IMR-90 (cell line): ENCODE results near the gene DYSF. TPM values are rescaled to one million over a fixed set of nuclear protein-coding genes. Genes with fewer than 3 reads are reported as not detected.

Experiments
- ATAC-seq: fragments of 200-7000 bp; cut with Tn5 transposase; 2 replicates; pipeline ENCODE4 v1.9.1; 2020; ENCODE audit warnings: low read depth, mild to moderate bottlenecking, moderate library complexity
- BruUV-seq: library from RNA; stranded (reverse); fragments of 400-500 nt; replicated peaks from 2 replicates; lab custom pipeline; 2021; lab: Mats Ljungman, UMichigan
- CTCF ChIA-PET: fragments of 300-600 bp; formaldehyde crosslinking; extraction: SDS; loops from one replicate; lab custom pipeline; 2021; ENCODE audit warnings: antibody characterized with exemption; lab: Yijun Ruan, JAX
- POLR2A ChIA-PET: fragments of 300-600 bp; sonication (Branson Sonifier 250); formaldehyde crosslinking; loops from one replicate; lab custom pipeline; 2022; ENCODE audit warnings: antibody characterized with exemption; ENCODE audit not compliant: unreplicated experiment; lab: Charles Lee
- DNase-seq: peaks from one replicate; pipeline ENCODE4 v3.0.0; 2013
- H2AFZ ChIP-seq: replicated peaks from 2 replicates; pipeline ENCODE3; 2013; ENCODE audit warnings: low read length, mild to moderate bottlenecking; ENCODE audit not compliant: poor library complexity
- H2AK5ac ChIP-seq: 2 replicates; pipeline ENCODE4 v1.6.1; 2013; ENCODE audit warnings: low read depth, low read length, inconsistent platforms
- H2AK9ac ChIP-seq: replicated peaks from 2 replicates; pipeline ENCODE3; 2013; ENCODE audit warnings: mild to moderate bottlenecking, low read depth, low read length, moderate library complexity; ENCODE audit not compliant: poor library complexity
- H2BK120ac ChIP-seq: 2 replicates; pipeline ENCODE4 v1.6.1; 2013; ENCODE audit warnings: low read depth, low read length, inconsistent platforms
- H2BK15ac ChIP-seq: 3 replicates; pipeline ENCODE4 v1.6.1; 2013; ENCODE audit warnings: low read depth, low read length, inconsistent platforms
- H2BK20ac ChIP-seq: 2 replicates; pipeline ENCODE4 v1.6.1; 2013; ENCODE audit warnings: low read depth, mild to moderate bottlenecking, inconsistent platforms, low read length, moderate library complexity
- H2BK5ac ChIP-seq: 2 replicates; pipeline ENCODE4 v1.6.1; 2013; ENCODE audit warnings: mild to moderate bottlenecking, low read depth, low read length, inconsistent platforms; ENCODE audit not compliant: poor library complexity, severe bottlenecking
- H3K14ac ChIP-seq: replicated peaks from 2 replicates; pipeline ENCODE4 v1.6.1; 2013; ENCODE audit warnings: low read depth, low read length, inconsistent platforms
- H3K18ac ChIP-seq: 2 replicates; pipeline ENCODE4 v1.6.1; 2013; ENCODE audit warnings: low read depth, low read length, control low read depth
- H3K23ac ChIP-seq: 2 replicates; pipeline ENCODE4 v1.6.1; 2013; ENCODE audit warnings: low read depth, low read length, inconsistent platforms
- H3K27ac ChIP-seq: 2 replicates; pipeline ENCODE4 v1.5.1; 2013; ENCODE audit warnings: mild to moderate bottlenecking, control low read depth, low read length; ENCODE audit not compliant: insufficient read depth
- H3K27me3 ChIP-seq: 2 replicates; pipeline ENCODE4 v1.6.1; 2013; ENCODE audit warnings: low read length; ENCODE audit not compliant: control insufficient read depth, insufficient read depth
- H3K36me3 ChIP-seq: 2 replicates; pipeline ENCODE4 v1.6.1; 2013; ENCODE audit warnings: low read length, mixed read lengths; ENCODE audit not compliant: control insufficient read depth, insufficient read depth
- H3K4ac ChIP-seq: 2 replicates; pipeline ENCODE4 v1.6.1; 2013; ENCODE audit warnings: low read depth, low read length, inconsistent platforms
- H3K4me1 ChIP-seq: 2 replicates; pipeline ENCODE4 v1.6.1; 2013; ENCODE audit warnings: low read length, mixed read lengths; ENCODE audit not compliant: control insufficient read depth, insufficient read depth
- H3K4me2 ChIP-seq: 2 replicates; pipeline ENCODE4 v1.6.1; 2013; ENCODE audit warnings: low read depth, mild to moderate bottlenecking, control low read depth, low read length, moderate library complexity
- H3K4me3 ChIP-seq: 2 replicates; pipeline ENCODE4 v1.5.1; 2013; ENCODE audit warnings: low read depth, mild to moderate bottlenecking, control low read depth, low read length, moderate library complexity; ENCODE audit not compliant: insufficient read depth
- H3K56ac ChIP-seq: 2 replicates; pipeline ENCODE4 v1.6.1; 2013; ENCODE audit warnings: low read length, inconsistent platforms; ENCODE audit not compliant: insufficient read depth; ENCODE audit errors: extremely low read depth
- H3K79me1 ChIP-seq, 2 experiments: 2 replicates each; pipeline ENCODE4 v1.6.1; 2013; ENCODE audit warnings: low read length in 2 of 2, inconsistent platforms in 1 of 2, low read depth in 1 of 2
- H3K9ac ChIP-seq: 2 replicates; pipeline ENCODE4 v1.6.1; 2013; ENCODE audit warnings: low read depth, low read length, control low read depth
- H3K9me1 ChIP-seq: 2 replicates; pipeline ENCODE4 v1.6.1; 2013; ENCODE audit warnings: low read length, inconsistent platforms; ENCODE audit not compliant: insufficient read depth
- H3K9me3 ChIP-seq: 2 replicates; pipeline ENCODE4 v1.6.1; 2013; ENCODE audit warnings: low read length; ENCODE audit not compliant: control insufficient read depth, insufficient read depth
- H4K20me1 ChIP-seq: 2 replicates; pipeline ENCODE4 v1.6.1; 2013; ENCODE audit warnings: low read length, inconsistent platforms; ENCODE audit not compliant: insufficient read depth
- H4K5ac ChIP-seq: 2 replicates; pipeline ENCODE4 v1.6.1; 2013; ENCODE audit warnings: mild to moderate bottlenecking, low read depth, low read length, control low read depth
- H4K8ac ChIP-seq, 2 experiments: 2 replicates each; pipeline ENCODE4 v1.6.1; 2013; ENCODE audit warnings: low read depth in 2 of 2, low read length in 2 of 2, control low read depth in 1 of 2, inconsistent platforms in 1 of 2
- H4K91ac ChIP-seq: 2 replicates; pipeline ENCODE4 v1.6.1; 2013; ENCODE audit warnings: low read depth, low read length, inconsistent platforms; ENCODE audit not compliant: insufficient read depth
- CEBPB ChIP-seq: IDR thresholded peaks from 2 replicates; pipeline ENCODE4 v1.6.1; 2012; ENCODE audit warnings: low read depth, low read length, improper control_type of control experiment
- CHD1 ChIP-seq: IDR thresholded peaks from 2 replicates; pipeline ENCODE4 v1.6.1; 2012; ENCODE audit warnings: low read depth, low read length, improper control_type of control experiment
- ELK1 ChIP-seq: fragments of 150-350 bp; IDR thresholded peaks from 2 replicates; pipeline ENCODE4 v1.6.1; 2016; ENCODE audit warnings: low read depth, mild to moderate bottlenecking, low read length, moderate library complexity, borderline replicate concordance
- FOS ChIP-seq: fragments of 150-350 bp; IDR thresholded peaks from 2 replicates; pipeline ENCODE4 v1.6.1; 2016; ENCODE audit warnings: low read depth, low read length
- MAFK ChIP-seq: IDR thresholded peaks from 2 replicates; pipeline ENCODE4 v1.6.1; 2012; ENCODE audit warnings: low read depth, low read length, improper control_type of control experiment
- MAZ ChIP-seq: IDR thresholded peaks from 2 replicates; pipeline ENCODE4 v1.6.1; 2012; ENCODE audit warnings: low read depth, mild to moderate bottlenecking, low read length, improper control_type of control experiment, moderate library complexity, borderline replicate concordance
- MXI1 ChIP-seq: IDR thresholded peaks from 2 replicates; pipeline ENCODE4 v1.6.1; 2012; ENCODE audit warnings: low read depth, mild to moderate bottlenecking, low read length, moderate library complexity, borderline replicate concordance
- POLR2A ChIP-seq: IDR thresholded peaks from 2 replicates; pipeline ENCODE4 v1.6.1; 2012; ENCODE audit warnings: mild to moderate bottlenecking, low read depth, low read length
- RAD21 ChIP-seq: IDR thresholded peaks from 2 replicates; pipeline ENCODE4 v1.6.1; 2012; ENCODE audit warnings: low read length, improper control_type of control experiment
- RCOR1 ChIP-seq: IDR thresholded peaks from 2 replicates; pipeline ENCODE4 v1.6.1; 2012; ENCODE audit warnings: mild to moderate bottlenecking, low read length, improper control_type of control experiment; ENCODE audit not compliant: insufficient replicate concordance
- RFX5 ChIP-seq: IDR thresholded peaks from 2 replicates; pipeline ENCODE4 v1.8.0; 2012; ENCODE audit warnings: low read depth, mild to moderate bottlenecking, low read length, moderate library complexity
- SMC3 ChIP-seq: fragments of 150-350 bp; IDR thresholded peaks from 2 replicates; pipeline ENCODE4 v1.6.1; 2016; ENCODE audit warnings: low read depth, mild to moderate bottlenecking, antibody characterized with exemption, low read length, moderate library complexity
- USF2 ChIP-seq: fragments of 150-350 bp; IDR thresholded peaks from 2 replicates; pipeline ENCODE4 v1.6.1; 2017; ENCODE audit warnings: mild to moderate bottlenecking, antibody characterized with exemption, low read length, low read depth
- WGBS, 2 experiments: methylation state at CpG; one replicate each; pipeline versions ENCODE4 v1.1.5 to v1.1.7; 2013; ENCODE audit warnings: missing lambda C conversion rate in 2 of 2; ENCODE audit not compliant: insufficient read length in 1 of 2; ENCODE audit errors: extremely low coverage in 2 of 2; 5-methylcytosine and 5-hydroxymethylcytosine counted together
- dilution Hi-C: fragments of 300-500 bp; cut with HindIII; formaldehyde crosslinking; loops from one replicate; pipeline ENCODE4 v1.14.3; 2018; ENCODE audit warnings: low sequenced_read_pairs; ENCODE audit not compliant: unreplicated experiment
- in situ Hi-C: fragments of 300-500 bp; cut with MboI; formaldehyde crosslinking; loops from 3 replicates; pipeline ENCODE4 v1.14.3; 2019; ENCODE audit warnings: low sequenced_read_pairs, inconsistent platforms, mixed read lengths
- intact Hi-C: fragments of 100-400 bp; cut with micrococcal nuclease; formaldehyde crosslinking; loops from 2 replicates; pipeline ENCODE4 v1.10.0; 2022
- polyA plus RNA-seq, 3 experiments: library from polyadenylated mRNA; depleted of rRNA; stranded (reverse); fragments of >200 nt; gene quantifications; 2 replicates each; pipeline ENCODE4 v1.2.3, GENCODE V29; 2012; ENCODE audit warnings: low replicate concordance in 1 of 3
- total RNA-seq: library from RNA; depleted of rRNA; stranded (reverse); fragments of >200 nt; gene quantifications from 2 replicates; pipeline ENCODE4 v1.2.3, GENCODE V29; 2012
- TF ChIP-seq, protein P1 (sequence below): conservative IDR thresholded peaks from 2 replicates; pipeline ENCODE4 v1.5.1; 2012; ENCODE audit warnings: mild to moderate bottlenecking, low read depth, low read length, improper control_type of control experiment

The DYSF gene
- total and polyA plus RNA-seq, 2 of the 4 experiments (the other 2 are of a cell fraction): 0.09 to 0.18 TPM

DNA sequence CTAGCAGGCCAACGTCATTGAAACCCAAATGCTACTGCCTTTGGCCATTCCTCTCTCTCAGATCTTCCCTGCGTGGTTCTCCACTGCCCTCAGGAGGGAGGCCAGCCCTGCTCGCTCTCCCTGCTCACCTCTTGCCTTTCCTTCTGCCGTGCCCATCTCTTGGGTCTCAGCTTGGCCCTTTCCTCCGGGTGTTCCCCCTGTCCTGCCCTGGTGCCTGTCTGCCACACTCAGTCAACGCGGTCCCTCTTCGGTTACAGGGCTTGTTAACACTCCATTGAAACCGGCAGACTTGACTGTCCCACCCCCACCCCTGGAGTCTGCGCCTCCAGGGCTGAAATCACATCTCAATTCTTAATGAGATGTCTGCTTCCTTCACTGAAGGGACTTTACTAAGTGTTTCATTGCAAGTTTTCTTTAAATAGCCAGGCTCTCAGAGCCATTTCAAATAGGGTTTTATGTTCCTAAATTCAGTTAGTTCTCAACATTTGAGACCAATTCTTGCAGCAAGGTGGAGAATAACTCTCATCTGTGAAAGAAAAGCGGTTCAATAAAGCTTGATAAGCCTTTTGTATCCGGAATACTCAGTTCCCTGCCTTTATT lies 237.6 kb downstream of the DYSF start:
- no peak overlapping the region for H2AFZ ChIP-seq
- no peak overlapping the region for H3K27ac ChIP-seq
- CTCF ChIA-PET: no interaction called here
- H4K8ac ChIP-seq: no peak overlapping the region
- no peaks in the 10 kb centered on the region for H3K9me3 ChIP-seq
- peaks cover 48% of the 10 kb centered on the region for H3K27me3 ChIP-seq
- H3K18ac ChIP-seq: no peak overlapping the region
- H3K36me3 ChIP-seq: no peaks in the 10 kb centered on the region
- intact Hi-C loops (no loop called here), dilution Hi-C loops (no loop called here), in situ Hi-C loops (no loop called here)
- H4K5ac ChIP-seq: no peak overlapping the region
- 76% methylated on average over 5 of the region's 12 CpGs; no CpG with 5 or more reads in 1 of the 2 experiments for WGBS, 2 experiments
- H2BK20ac ChIP-seq: no peak overlapping the region
- H3K4ac ChIP-seq: no peak overlapping the region
- TF ChIP-seq RCOR1 (no peak), ELK1 (no peak), MAFK (no peak), USF2 (no peak), RFX5 (no peak), CHD1 (no peak), POLR2A (no peak), CEBPB (no peak), MAZ (no peak), SMC3 (no peak), MXI1 (no peak), FOS (no peak), RAD21 (no peak)
- TF ChIP-seq, protein P1, sequence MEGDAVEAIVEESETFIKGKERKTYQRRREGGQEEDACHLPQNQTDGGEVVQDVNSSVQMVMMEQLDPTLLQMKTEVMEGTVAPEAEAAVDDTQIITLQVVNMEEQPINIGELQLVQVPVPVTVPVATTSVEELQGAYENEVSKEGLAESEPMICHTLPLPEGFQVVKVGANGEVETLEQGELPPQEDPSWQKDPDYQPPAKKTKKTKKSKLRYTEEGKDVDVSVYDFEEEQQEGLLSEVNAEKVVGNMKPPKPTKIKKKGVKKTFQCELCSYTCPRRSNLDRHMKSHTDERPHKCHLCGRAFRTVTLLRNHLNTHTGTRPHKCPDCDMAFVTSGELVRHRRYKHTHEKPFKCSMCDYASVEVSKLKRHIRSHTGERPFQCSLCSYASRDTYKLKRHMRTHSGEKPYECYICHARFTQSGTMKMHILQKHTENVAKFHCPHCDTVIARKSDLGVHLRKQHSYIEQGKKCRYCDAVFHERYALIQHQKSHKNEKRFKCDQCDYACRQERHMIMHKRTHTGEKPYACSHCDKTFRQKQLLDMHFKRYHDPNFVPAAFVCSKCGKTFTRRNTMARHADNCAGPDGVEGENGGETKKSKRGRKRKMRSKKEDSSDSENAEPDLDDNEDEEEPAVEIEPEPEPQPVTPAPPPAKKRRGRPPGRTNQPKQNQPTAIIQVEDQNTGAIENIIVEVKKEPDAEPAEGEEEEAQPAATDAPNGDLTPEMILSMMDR: no peak
- H3K4me3 ChIP-seq: no peak overlapping the region
- no peaks in the 10 kb centered on the region for H3K9me1 ChIP-seq
- H2BK120ac ChIP-seq: no peak overlapping the region
- H2AK9ac ChIP-seq: no peak overlapping the region
- H3K4me2 ChIP-seq: no peak overlapping the region
- H3K4me1 ChIP-seq: no peaks in the 10 kb centered on the region
- no TSS peak for BruUV-seq
- H2AK5ac ChIP-seq: no peak overlapping the region
- no peak for DNase-seq
- no peak overlapping the region for H3K9ac ChIP-seq
- POLR2A ChIA-PET: no interaction called here
- H4K91ac ChIP-seq: no peak overlapping the region
- H2BK15ac ChIP-seq: no peak overlapping the region
- no peak overlapping the region for H3K23ac ChIP-seq
- H4K20me1 ChIP-seq: no peaks in the 10 kb centered on the region
- ATAC-seq: no peak
- no peak overlapping the region for H3K14ac ChIP-seq
- no peaks in the 10 kb centered on the region for H3K79me1 ChIP-seq
- no peak overlapping the region for H3K56ac ChIP-seq
- no peak overlapping the region for H2BK5ac ChIP-seq
